ENCODE data around the gene PRKCQ.

Gene PRKCQ

DNA sequence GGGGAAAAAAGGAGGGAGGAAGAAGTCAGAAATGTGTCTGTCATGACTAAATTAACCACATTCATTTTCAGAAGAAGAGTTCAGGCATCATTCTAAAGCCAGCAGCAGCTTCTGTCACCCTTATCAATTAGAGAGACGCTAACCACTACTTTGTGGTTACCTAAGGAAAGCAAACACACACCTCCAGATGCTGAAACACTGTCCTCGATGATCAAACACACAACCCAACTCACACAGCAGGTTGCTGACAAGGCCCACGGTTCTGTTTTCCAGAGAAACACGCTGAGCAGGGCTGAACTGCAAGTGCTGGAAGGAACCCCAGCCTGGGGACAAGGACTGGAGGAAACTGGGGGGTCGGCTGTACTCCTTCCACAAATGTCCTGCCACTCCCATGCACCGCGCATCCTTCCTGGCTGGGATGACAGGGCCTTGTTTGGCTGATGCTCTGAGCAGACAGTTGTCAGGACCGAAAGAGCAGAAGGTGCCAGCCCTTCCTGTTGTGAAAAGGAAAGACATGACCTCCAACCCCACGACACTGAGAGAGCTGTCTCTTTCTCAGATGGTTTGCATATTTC is 36.6 kb downstream of the PRKCQ start:
- TF ChIP-seq, protein P1, sequence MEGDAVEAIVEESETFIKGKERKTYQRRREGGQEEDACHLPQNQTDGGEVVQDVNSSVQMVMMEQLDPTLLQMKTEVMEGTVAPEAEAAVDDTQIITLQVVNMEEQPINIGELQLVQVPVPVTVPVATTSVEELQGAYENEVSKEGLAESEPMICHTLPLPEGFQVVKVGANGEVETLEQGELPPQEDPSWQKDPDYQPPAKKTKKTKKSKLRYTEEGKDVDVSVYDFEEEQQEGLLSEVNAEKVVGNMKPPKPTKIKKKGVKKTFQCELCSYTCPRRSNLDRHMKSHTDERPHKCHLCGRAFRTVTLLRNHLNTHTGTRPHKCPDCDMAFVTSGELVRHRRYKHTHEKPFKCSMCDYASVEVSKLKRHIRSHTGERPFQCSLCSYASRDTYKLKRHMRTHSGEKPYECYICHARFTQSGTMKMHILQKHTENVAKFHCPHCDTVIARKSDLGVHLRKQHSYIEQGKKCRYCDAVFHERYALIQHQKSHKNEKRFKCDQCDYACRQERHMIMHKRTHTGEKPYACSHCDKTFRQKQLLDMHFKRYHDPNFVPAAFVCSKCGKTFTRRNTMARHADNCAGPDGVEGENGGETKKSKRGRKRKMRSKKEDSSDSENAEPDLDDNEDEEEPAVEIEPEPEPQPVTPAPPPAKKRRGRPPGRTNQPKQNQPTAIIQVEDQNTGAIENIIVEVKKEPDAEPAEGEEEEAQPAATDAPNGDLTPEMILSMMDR (conservative IDR thresholded peaks at IDR 0.05; ENCODE audit: low read depth, low read length), result no peak
- no peak overlapping the region for H3K4me3 ChIP-seq (ENCODE audit: low read length)
- DNase-seq (ENCODE audit: low read depth), result no peak

- no peak overlapping the region for H3K4me3 ChIP-seq (ENCODE audit: low read length)
- TF ChIP-seq, protein P1 (conservative IDR thresholded peaks at IDR 0.05; ENCODE audit: low read depth, low read length), result no peak
- DNase-seq (ENCODE audit: low read depth), result no peak
These were observed 37.1 kb downstream of the PRKCQ start for GRCh38 chr10:6542999-6543430.

DNA sequence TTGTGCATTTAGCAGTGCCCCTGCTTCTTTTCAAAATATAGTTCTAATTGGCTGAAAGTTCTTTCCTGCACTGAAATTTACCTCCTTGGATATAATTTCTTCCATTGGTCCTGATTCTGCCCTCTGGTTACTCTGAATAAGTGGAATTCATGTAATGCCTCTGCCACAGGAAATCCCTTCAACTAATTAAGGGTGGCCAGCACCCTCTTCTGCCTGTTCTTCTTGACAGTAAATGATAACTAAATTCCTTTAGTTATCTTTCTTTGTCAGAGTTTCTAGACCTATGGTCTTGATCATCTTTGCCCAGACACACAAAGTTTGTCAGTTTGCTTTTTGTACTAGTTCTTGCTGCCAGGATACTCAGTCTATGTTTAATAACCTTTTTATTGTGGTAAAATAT is 40.2 kb downstream of the PRKCQ start:
- H3K4me3 ChIP-seq (ENCODE audit: low read length), result no peak overlapping the region
- DNase-seq (ENCODE audit: low read depth), result no peak
- TF ChIP-seq, protein P1 (conservative IDR thresholded peaks at IDR 0.05; ENCODE audit: low read depth, low read length), result no peak

- TF ChIP-seq, protein P1 (conservative IDR thresholded peaks at IDR 0.05; ENCODE audit: low read depth, low read length), result no peak
- H3K4me3 ChIP-seq (ENCODE audit: low read length), result no peak overlapping the region
- no peak for DNase-seq (ENCODE audit: low read depth)
These were observed 42.3 kb downstream of the PRKCQ start for GRCh38 chr10:6537770-6538169.

DNA sequence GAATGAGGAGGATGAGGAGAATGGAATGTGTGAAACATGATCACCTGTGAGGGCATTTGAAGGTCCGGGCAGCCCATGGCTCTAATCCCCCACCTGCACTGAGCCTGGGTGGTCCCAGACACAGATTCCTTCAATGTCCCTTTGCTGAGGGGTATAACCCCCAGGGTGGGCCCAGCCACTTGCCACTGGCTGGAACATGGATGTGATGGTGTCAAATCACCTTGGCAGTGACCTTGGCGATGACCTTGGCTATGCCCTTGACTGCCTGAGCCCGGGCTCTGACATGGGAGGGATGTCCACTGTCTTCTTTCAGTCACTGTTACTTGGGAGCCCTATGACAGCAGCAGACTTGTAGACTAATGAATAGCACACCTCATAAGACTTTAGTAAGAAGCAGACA is 44.0 kb downstream of the PRKCQ start:
- TF ChIP-seq, protein P1 (conservative IDR thresholded peaks at IDR 0.05; ENCODE audit: low read depth, low read length), result no peak
- no peak for DNase-seq (ENCODE audit: low read depth)
- H3K4me3 ChIP-seq (ENCODE audit: low read length), result no peak overlapping the region

DNA sequence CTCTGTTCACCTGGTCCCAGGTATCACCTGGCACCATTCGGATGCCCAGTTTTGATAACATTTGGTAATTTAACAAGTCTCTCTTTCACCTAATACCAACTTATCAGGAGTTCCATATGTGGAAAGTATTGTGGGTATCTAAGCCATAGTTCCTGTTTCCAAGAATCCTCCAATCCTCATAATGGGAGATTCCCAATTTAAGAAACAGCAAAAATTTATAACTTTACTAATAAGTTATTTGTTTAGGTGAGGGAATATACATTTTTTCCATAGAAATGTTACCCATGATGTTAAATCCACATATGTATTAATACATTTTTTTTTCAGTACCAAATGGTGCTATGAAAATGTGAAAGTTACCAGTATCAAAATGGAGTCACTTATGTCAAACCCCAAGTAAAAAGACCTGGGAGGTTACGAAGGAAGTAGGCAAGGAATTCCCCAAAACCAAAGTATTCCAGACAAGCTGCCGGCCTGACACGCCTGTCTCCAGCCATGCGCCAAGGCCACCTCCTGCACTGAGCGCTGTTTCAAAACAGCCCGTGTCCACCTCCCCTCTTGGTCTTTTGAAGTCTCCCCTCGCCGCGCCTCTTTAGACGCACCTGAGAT is 44.8 kb downstream of the PRKCQ start:
- TF ChIP-seq, protein P1 (conservative IDR thresholded peaks at IDR 0.05; ENCODE audit: low read depth, low read length), result no peak
- no peak overlapping the region for H3K4me3 ChIP-seq (ENCODE audit: low read length)
- no peak for DNase-seq (ENCODE audit: low read depth)

- DNase-seq (ENCODE audit: low read depth), result no peak
- no peak overlapping the region for H3K4me3 ChIP-seq (ENCODE audit: low read length)
- TF ChIP-seq, protein P1 (conservative IDR thresholded peaks at IDR 0.05; ENCODE audit: low read depth, low read length), result no peak
These were observed 47.8 kb downstream of the PRKCQ start for GRCh38 chr10:6532321-6532720.

Data from retinal pigment epithelial cell (primary cell).